ENCODE data around the gene KIF6. TPM values are rescaled to one million over a fixed set of nuclear protein-coding genes. Genes with fewer than 3 reads are reported as not detected.

Gene KIF6
- total and polyA plus RNA-seq, 2 of the 8 experiments (the other 6 are each of a cell fraction or from before 2014, with no cell fraction given): 0.53 to 0.65 TPM

DNA sequence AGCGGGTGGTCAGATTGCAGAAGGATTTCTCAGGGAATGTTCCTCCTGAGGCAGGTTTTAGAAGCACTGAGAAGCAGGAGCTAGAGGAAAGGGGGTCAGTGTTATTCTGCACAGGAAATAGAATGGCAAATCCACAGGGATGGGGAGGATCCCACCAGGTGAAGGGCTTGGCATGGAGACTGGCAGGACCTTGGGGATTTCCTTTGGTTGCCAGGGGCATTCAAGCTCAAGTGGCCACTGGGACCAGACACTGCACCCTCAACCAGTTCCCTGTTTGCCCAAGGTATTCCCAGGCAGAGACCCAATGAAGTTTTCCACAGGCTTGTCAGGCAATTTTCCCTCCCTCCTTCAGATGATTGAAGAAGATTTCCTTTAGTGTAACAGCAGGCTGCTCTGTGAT is 279.5 kb downstream of the KIF6 start:
- no peak for FAIRE-seq
- POLR2A ChIA-PET (ENCODE audit: partially characterized antibody): no interaction called here
- TF ChIP-seq RFX5 (IDR thresholded peaks at IDR 0.05; ENCODE audit: borderline replicate concordance, low read depth, low read length): no peak
- TF ChIP-seq EP300 (IDR thresholded peaks at IDR 0.05; ENCODE audit: borderline replicate concordance in 1 of 2, low read depth in 2 of 2, low read length in 2 of 2): no peak
- TF ChIP-seq NANOG (IDR thresholded peaks at IDR 0.05; ENCODE audit: insufficient read depth, low read depth, low read length, poor library complexity, severe bottlenecking): no peak
- TF ChIP-seq BCL11A (IDR thresholded peaks at IDR 0.05; ENCODE audit: low read depth in 2 of 2, low read length in 2 of 2): no peak
- TF ChIP-seq MAFK (IDR thresholded peaks at IDR 0.05; ENCODE audit: low read depth, low read length): no peak
- TF ChIP-seq EZH2 (IDR thresholded peaks at IDR 0.05; ENCODE audit: low read depth, low read length, severe bottlenecking): no peak
- no peak for TF ChIP-seq SP2 (IDR thresholded peaks at IDR 0.05; ENCODE audit: low read length)
- TF ChIP-seq, protein P1, sequence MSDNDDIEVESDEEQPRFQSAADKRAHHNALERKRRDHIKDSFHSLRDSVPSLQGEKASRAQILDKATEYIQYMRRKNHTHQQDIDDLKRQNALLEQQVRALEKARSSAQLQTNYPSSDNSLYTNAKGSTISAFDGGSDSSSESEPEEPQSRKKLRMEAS (IDR thresholded peaks at IDR 0.05): no peak
- no peak for TF ChIP-seq YY1 (IDR thresholded peaks at IDR 0.05; ENCODE audit: low read depth, low read length)
- no peak for TF ChIP-seq KDM5A (IDR thresholded peaks at IDR 0.05; ENCODE audit: low read length)
- no peak for TF ChIP-seq SAP30 (IDR thresholded peaks at IDR 0.05; ENCODE audit: insufficient read depth, insufficient replicate concordance, low read length)
- TF ChIP-seq, protein P2, sequence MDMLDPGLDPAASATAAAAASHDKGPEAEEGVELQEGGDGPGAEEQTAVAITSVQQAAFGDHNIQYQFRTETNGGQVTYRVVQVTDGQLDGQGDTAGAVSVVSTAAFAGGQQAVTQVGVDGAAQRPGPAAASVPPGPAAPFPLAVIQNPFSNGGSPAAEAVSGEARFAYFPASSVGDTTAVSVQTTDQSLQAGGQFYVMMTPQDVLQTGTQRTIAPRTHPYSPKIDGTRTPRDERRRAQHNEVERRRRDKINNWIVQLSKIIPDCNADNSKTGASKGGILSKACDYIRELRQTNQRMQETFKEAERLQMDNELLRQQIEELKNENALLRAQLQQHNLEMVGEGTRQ (IDR thresholded peaks at IDR 0.05; ENCODE audit: low read length): no peak
- TF ChIP-seq ASH2L (IDR thresholded peaks at IDR 0.05; ENCODE audit: low read length): no peak

More for the DNA sequence above, 279.5 kb downstream of the KIF6 start:
- Histone ChIP-seq H3K79me1 (ENCODE audit: low read depth, low read length) (no peaks in the 10 kb centered on the region), H2BK5ac (ENCODE audit: low read depth, low read length) (no peak overlapping the region), H3K14ac (ENCODE audit: insufficient read length) (no peak overlapping the region), H3K79me2 (ENCODE audit: control insufficient read depth in 1 of 2, insufficient read depth in 2 of 2, low read length in 2 of 2) (no peaks in the 10 kb centered on the region), H2BK15ac (ENCODE audit: low read length) (no peak overlapping the region), H3K4me2 (ENCODE audit: insufficient read depth in 1 of 2, low read depth in 2 of 2, low read length in 2 of 2) (no peak overlapping the region), H3K9me3 (ENCODE audit: insufficient read depth in 2 of 2, low read depth in 1 of 2, low read length in 1 of 2) (no peaks in the 10 kb centered on the region), H2BK120ac (replicated peaks; ENCODE audit: low read depth, low read length) (no peak overlapping the region), H3K36me3 (ENCODE audit: control insufficient read depth in 2 of 4, insufficient read depth in 4 of 4, low read length in 3 of 4) (no peaks in the 10 kb centered on the region), H3K18ac (ENCODE audit: extremely low read depth, low read length) (no peak overlapping the region), H4K91ac (replicated peaks; ENCODE audit: insufficient read length, low read length) (no peak overlapping the region), H3K23ac (ENCODE audit: insufficient read length) (no peak overlapping the region), H3K27ac (ENCODE audit: low read depth, low read length) (no peak overlapping the region), H2AFZ (ENCODE audit: low read length) (0 out of 2 replicates have a peak overlapping the region, but pooled peaks have one; percentile 24), H3K4me3 (ENCODE audit: extremely low read depth in 1 of 4, insufficient read depth in 2 of 4, low read depth in 3 of 4, low read length in 4 of 4) (no peak overlapping the region), H4K5ac (ENCODE audit: insufficient read length, low read depth, low read length) (no peak overlapping the region), H3K23me2 (ENCODE audit: low read depth, low read length) (no peaks in the 10 kb centered on the region), H2AK5ac (ENCODE audit: low read depth, low read length) (no peak overlapping the region), H2BK20ac (ENCODE audit: low read length) (no peak overlapping the region), H4K8ac (ENCODE audit: extremely low read depth, insufficient read depth, low read length) (no peak overlapping the region), H3K4ac (replicated peaks; ENCODE audit: insufficient read length, low read depth, low read length) (no peak overlapping the region), H2BK12ac (ENCODE audit: low read depth, low read length) (no peak overlapping the region), H3K56ac (replicated peaks; ENCODE audit: insufficient read length, low read depth, low read length) (no peak overlapping the region), H3K27me3 (replicated peaks in 1 of 4; ENCODE audit: control insufficient read depth in 3 of 4, extremely low read depth in 1 of 4, insufficient read depth in 3 of 4, low read length in 3 of 4) (no peaks in the 10 kb centered on the region), H3K9ac (replicated peaks in 1 of 4; ENCODE audit: extremely low read depth in 1 of 4, low read depth in 3 of 4, low read length in 3 of 4) (no peak overlapping the region), H4K20me1 (replicated peaks in 1 of 2; ENCODE audit: control insufficient read depth in 1 of 2, insufficient read depth in 2 of 2, low read length in 2 of 2) (no peaks in the 10 kb centered on the region), H3K4me1 (replicated peaks in 1 of 4; ENCODE audit: control insufficient read depth in 3 of 4, insufficient read depth in 4 of 4, low read length in 3 of 4) (no peaks in the 10 kb centered on the region)
- peak in 1 of 2 experiments; percentile 7 for DNase-seq (ENCODE audit: low read depth in 1 of 2, low spot score in 2 of 2)
- CTCF ChIA-PET (ENCODE audit: partially characterized antibody): interaction anchor here (0.6 to 1.2 kb wide), 3 partner anchors 94 to 869 kb away, joined by 3 read pairs; no protein-coding TSS in a partner anchor
- 85% methylated on average over 1 of the region's 1 CpG; no CpG with 5 or more reads in 1 of the 2 experiments for WGBS, 2 experiments (ENCODE audit: extremely low coverage in 1 of 2, insufficient coverage in 1 of 2, insufficient read length in 1 of 2, insufficient replicate concordance in 2 of 2, low coverage in 1 of 2, low lambda C conversion rate in 2 of 2, missing lambda C conversion rate in 1 of 2)

Data from H1 (cell line).